Lower leg skin (tissue), 3 donors: Measurements from ENCODE around the gene IPO9.
"Not testable (repeated sequence)": the region's sequence is repeated elsewhere in the genome, so short reads cannot be mapped to it uniquely, and the experiment has no call there.

Experiments
- POLR2A ChIP-seq, 2 donors: fragments of 450-650 bp; IDR thresholded peaks; one replicate each; pipeline ENCODE4 v1.6.1; 2016 to 2017; ENCODE audit warnings: antibody characterized with exemption in 2 of 2, mild to moderate bottlenecking in 1 of 2, moderate library complexity in 1 of 2
- TF ChIP-seq, protein P1 (sequence below), 3 donors: fragments of 450-650 bp; IDR thresholded peaks; one replicate each; pipeline ENCODE4 v1.5.1; 2016; ENCODE audit warnings: antibody characterized with exemption in 3 of 3, mild to moderate bottlenecking in 3 of 3, moderate library complexity in 2 of 3

DNA sequence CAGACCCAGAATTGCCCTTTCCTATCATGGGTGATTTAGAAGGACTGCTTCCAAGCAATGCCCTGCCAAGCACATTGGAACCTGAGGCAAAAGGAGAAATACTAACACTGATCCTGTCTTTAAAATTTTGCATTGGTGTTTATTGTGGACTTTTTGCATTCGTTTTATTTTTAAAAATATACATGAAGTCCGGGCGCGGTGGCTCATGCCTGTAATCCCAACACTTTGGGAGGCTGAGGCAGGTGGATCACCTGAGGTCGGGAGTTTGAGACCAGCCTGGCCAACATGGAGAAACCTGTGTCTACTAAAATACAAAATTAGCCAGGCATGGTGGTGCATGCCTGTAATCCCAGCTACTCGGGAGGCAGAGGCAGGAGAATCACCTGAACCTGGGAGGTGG lies 72.1 kb downstream of the IPO9 start:
- TF ChIP-seq, protein P1, sequence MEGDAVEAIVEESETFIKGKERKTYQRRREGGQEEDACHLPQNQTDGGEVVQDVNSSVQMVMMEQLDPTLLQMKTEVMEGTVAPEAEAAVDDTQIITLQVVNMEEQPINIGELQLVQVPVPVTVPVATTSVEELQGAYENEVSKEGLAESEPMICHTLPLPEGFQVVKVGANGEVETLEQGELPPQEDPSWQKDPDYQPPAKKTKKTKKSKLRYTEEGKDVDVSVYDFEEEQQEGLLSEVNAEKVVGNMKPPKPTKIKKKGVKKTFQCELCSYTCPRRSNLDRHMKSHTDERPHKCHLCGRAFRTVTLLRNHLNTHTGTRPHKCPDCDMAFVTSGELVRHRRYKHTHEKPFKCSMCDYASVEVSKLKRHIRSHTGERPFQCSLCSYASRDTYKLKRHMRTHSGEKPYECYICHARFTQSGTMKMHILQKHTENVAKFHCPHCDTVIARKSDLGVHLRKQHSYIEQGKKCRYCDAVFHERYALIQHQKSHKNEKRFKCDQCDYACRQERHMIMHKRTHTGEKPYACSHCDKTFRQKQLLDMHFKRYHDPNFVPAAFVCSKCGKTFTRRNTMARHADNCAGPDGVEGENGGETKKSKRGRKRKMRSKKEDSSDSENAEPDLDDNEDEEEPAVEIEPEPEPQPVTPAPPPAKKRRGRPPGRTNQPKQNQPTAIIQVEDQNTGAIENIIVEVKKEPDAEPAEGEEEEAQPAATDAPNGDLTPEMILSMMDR (IDR thresholded peaks at IDR 0.05) = not testable (repeated sequence)
- not testable (repeated sequence) for TF ChIP-seq POLR2A (IDR thresholded peaks at IDR 0.05)
